Lower lobe of right lung (tissue), 2 donors: ENCODE measurements around the gene TPK1. TPM values are rescaled to one million over a fixed set of nuclear protein-coding genes. Genes with fewer than 3 reads are reported as not detected.

ENCODE experiments used
- ATAC-seq, 2 donors: fragments of 200-7000 bp; cut with Tn5 transposase; one replicate each; pipeline ENCODE4 v1.9.1; 2020 to 2022; ENCODE audit warnings: mild to moderate bottlenecking in 2 of 2, moderate library complexity in 2 of 2
- DNase-seq: peaks from one replicate; pipeline ENCODE4 v3.0.0-alpha.2; 2020
- H3K27ac ChIP-seq: fragments of 200-600 bp; one replicate; pipeline ENCODE4 v1.8.0; 2022
- H3K27me3 ChIP-seq: fragments of 200-600 bp; one replicate; pipeline ENCODE4 v1.8.0; 2022; ENCODE audit warnings: low read depth
- H3K36me3 ChIP-seq: fragments of 200-600 bp; one replicate; pipeline ENCODE4 v1.8.0; 2022; ENCODE audit warnings: mild to moderate bottlenecking
- H3K4me1 ChIP-seq: fragments of 200-600 bp; one replicate; pipeline ENCODE4 v1.8.0; 2022
- H3K4me3 ChIP-seq: fragments of 200-600 bp; one replicate; pipeline ENCODE4 v1.8.0; 2022; ENCODE audit warnings: mild to moderate bottlenecking
- H3K9me3 ChIP-seq: fragments of 200-600 bp; one replicate; pipeline ENCODE4 v1.8.0; 2022
- intact Hi-C: fragments of 100-400 bp; cut with DNase I; formaldehyde crosslinking; loops from one replicate; pipeline ENCODE4 v1.11.0; 2022
- long read RNA-seq: library from polyadenylated mRNA; unstranded; transcript quantifications from one replicate; pipeline ENCODE4 v2.0.0, GENCODE V29; 2021
- total RNA-seq: library from RNA; stranded (reverse); fragmentation: NEBNext Ultra II Directional; extraction: Animal tissue kit (Norgen Biotek cat#: 25700); gene quantifications from one replicate; pipeline ENCODE4 v1.2.1, GENCODE V29; 2021
- TF ChIP-seq, protein P1 (sequence below): fragments of 200-600 bp; IDR thresholded peaks from one replicate; pipeline ENCODE4 v1.8.0; 2022; ENCODE audit warnings: antibody characterized with exemption, mild to moderate bottlenecking
- donor health status: DM: no; HTN: yes; CAD: no; lungs with severe emphysema.

The TPK1 gene
- total RNA-seq = 9.0 TPM
- long read RNA-seq, partial matches to known transcripts = 2 of 10 reads
- long read RNA-seq, other reads (novel, unspliced or antisense) = 6 of 10 reads

DNA sequence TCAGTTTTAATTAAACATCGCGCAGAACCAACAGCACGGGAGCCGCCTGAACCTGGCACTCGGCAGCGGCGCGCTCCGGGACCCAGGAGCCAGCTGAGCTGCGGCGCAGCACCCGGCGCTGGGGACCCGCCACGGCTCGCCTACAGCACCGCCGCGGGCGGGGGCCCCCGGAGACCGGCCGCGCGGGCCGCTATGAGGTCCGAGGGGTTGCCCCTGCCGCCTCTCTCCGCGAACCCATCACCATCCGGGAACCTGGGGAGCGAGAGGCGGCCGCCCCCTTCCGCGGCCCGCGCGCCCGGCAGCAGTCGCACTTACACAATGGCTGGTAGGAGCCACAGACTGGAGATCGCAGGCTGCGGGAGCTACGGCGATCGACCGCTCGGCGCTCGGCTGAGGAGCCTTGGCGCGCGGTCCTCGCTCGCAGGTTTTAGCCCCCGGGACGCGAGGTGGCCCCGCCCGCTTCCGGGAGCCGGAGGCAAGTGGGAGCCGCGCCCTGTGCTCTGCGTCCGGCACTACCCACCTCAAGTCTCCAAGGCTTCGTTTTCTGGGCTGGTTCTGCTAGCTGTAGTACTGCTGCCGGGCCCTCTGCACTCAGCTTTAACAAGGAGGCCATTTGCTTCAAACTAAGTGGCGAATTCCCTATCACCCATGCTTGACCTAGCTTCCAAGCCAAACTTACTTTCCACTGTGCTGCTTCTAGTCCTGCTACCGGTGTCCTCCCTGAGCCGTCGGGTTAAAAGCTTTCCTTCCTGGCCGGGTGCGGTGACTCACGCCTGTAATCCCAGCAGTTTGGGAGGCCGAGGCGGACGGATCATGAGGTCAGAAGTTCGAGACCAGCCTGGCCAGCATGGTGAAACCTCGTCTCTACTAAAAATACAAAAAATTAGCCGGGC, at the start of gene TPK1:
TSS of gene TPK1 (minus strand) at position 402 of the 893 bp plus-strand sequence. CDS start 451 bp downstream, outside the sequence.
- DNase-seq = peak; percentile 97
- Histone ChIP-seq H3K27ac (peak within 1 kb of the TSS; percentile 96), H3K9me3 (no peaks in the 10 kb centered on the region), H3K27me3 (no peaks in the 10 kb centered on the region), H3K4me3 (peak within 1 kb of the TSS; percentile 67), H3K36me3 (no peaks in the 10 kb centered on the region), H3K4me1 (peaks cover 21% of the 10 kb centered on the region)
- TF ChIP-seq, protein P1, sequence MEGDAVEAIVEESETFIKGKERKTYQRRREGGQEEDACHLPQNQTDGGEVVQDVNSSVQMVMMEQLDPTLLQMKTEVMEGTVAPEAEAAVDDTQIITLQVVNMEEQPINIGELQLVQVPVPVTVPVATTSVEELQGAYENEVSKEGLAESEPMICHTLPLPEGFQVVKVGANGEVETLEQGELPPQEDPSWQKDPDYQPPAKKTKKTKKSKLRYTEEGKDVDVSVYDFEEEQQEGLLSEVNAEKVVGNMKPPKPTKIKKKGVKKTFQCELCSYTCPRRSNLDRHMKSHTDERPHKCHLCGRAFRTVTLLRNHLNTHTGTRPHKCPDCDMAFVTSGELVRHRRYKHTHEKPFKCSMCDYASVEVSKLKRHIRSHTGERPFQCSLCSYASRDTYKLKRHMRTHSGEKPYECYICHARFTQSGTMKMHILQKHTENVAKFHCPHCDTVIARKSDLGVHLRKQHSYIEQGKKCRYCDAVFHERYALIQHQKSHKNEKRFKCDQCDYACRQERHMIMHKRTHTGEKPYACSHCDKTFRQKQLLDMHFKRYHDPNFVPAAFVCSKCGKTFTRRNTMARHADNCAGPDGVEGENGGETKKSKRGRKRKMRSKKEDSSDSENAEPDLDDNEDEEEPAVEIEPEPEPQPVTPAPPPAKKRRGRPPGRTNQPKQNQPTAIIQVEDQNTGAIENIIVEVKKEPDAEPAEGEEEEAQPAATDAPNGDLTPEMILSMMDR = no peak
- intact Hi-C loops = no loop called here
- ATAC-seq = peak; percentile 98 to 99

DNA sequence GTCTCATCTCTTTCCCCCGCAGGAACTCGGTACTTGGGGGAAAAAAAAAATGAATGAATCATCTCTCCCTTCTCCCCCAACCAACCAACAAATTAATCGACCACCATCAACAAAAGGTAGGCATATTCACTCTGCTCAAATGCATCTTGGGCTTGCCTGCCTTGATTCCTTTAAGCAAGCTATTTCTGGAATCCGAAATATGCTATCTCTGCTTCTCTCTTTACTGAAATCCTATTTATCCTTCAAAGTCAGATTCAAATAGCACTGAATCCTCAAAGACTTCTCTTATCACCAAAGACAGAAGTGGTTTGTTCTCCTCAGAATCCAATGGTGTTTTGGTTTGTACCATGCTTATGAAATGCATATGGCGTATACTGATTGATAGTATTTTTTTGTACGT, 49.6 kb upstream of the TPK1 start:
- H3K27me3 ChIP-seq = no peaks in the 10 kb centered on the region

DNA sequence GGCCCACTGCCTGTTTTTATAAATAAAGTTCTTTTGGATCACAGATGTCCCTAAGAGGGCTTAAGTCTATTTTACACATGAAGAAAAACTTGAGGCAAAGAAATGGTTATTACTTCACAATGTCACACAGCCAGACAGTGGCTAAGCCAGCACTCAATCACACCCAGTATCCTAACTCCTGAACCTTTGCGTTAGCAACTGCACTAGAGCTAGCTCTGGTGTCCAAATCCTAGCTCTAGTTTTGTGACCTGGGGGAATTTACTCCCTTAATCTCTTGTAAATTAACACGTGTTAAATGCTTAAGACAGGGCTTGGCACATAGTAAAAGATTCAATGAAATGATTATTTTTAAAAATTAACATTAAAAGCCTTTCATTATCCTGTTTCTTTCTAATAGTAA, 49.0 kb upstream of the TPK1 start:
- no peak overlapping the region for H3K27ac ChIP-seq
- ATAC-seq (no peak), DNase-seq (no peak)
- intact Hi-C loops = no loop called here
- no peaks in the 10 kb centered on the region for H3K27me3 ChIP-seq
- no peaks in the 10 kb centered on the region for H3K4me1 ChIP-seq
- no peaks in the 10 kb centered on the region for H3K36me3 ChIP-seq
- H3K4me3 ChIP-seq = no peak overlapping the region
- TF ChIP-seq, protein P1 = no peak
- H3K9me3 ChIP-seq = no peaks in the 10 kb centered on the region

More for the DNA sequence above, 49.6 kb upstream of the TPK1 start:
- Histone ChIP-seq H3K36me3 (no peaks in the 10 kb centered on the region), H3K4me3 (no peak overlapping the region), H3K4me1 (no peaks in the 10 kb centered on the region), H3K27ac (no peak overlapping the region), H3K9me3 (no peaks in the 10 kb centered on the region)
- intact Hi-C loops = no loop called here
- ATAC-seq (no peak), DNase-seq (no peak)
- TF ChIP-seq, protein P1 = no peak

DNA sequence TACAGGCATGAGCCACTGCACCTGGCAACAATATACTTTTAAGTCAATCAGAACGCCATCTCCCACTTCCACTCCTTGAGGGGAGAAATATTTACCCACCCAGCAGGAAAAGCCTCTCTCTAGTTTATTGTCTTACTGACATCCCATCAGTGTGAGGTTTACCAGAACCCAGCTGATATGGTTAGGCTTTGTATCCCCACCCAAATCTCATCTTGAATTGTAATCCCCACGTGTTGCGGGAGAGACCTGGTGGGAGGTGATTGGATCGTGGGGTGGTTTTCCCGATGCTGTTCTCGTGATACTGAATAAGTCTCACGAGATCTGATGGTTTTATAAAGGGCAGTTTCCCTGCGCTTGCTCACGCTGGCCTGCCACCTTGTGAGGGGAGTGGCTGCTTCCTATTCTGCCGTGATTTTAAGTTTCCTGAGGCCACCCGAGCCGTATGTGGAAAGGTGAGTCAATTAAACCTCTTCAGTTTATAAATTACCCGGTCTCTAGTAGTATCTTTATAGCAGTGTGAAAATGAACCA, 37.5 kb upstream of the TPK1 start:
- Histone ChIP-seq H3K9me3 (no peaks in the 10 kb centered on the region), H3K27ac (no peak overlapping the region), H3K4me1 (no peaks in the 10 kb centered on the region), H3K4me3 (no peak overlapping the region), H3K27me3 (no peaks in the 10 kb centered on the region), H3K36me3 (no peaks in the 10 kb centered on the region)
- intact Hi-C loops = no loop called here
- ATAC-seq = no peak
- TF ChIP-seq, protein P1 = no peak
- DNase-seq = no peak

DNA sequence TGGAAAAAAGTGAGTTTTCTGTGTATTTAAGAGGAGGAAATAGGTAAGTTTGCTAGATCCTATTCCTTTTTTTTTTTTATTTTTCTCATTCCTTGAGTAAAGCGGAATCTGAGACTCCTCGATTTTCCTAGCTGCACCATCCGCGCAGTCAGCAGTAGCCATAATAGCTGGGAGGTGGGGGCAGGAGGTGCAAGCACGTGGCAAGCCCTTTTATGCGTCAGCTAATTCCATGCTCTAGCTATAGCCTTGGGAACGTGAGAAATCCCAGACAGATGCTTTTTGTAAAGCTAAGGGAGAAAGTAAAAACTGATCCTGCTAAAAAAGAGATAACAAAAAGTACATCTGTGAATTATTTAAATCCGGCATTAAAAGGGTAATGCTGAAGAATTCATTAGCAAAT, 33.2 kb upstream of the TPK1 start:
- Histone ChIP-seq H3K4me1 (no peaks in the 10 kb centered on the region), H3K9me3 (no peaks in the 10 kb centered on the region), H3K27ac (no peak overlapping the region), H3K27me3 (no peaks in the 10 kb centered on the region), H3K4me3 (no peak overlapping the region), H3K36me3 (no peaks in the 10 kb centered on the region)
- TF ChIP-seq, protein P1 = no peak
- intact Hi-C loops = no loop called here
- ATAC-seq = no peak
- DNase-seq = no peak
